DMS53 treated with DMSO at 0.1 percent for 48 hours (cell line): Measurements from ENCODE around the gene CHCHD6.
A peak's percentile ranks its signal among the peaks of the same experiment; 100 is the strongest.

Source experiments
- DNase-seq: peaks from one replicate; lab custom pipeline; 2025; ENCODE audit not compliant: unreplicated experiment; lab: John Stamatoyannopoulos, UW

Gene CHCHD6, protein sequence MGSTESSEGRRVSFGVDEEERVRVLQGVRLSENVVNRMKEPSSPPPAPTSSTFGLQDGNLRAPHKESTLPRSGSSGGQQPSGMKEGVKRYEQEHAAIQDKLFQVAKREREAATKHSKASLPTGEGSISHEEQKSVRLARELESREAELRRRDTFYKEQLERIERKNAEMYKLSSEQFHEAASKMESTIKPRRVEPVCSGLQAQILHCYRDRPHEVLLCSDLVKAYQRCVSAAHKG

DNA sequence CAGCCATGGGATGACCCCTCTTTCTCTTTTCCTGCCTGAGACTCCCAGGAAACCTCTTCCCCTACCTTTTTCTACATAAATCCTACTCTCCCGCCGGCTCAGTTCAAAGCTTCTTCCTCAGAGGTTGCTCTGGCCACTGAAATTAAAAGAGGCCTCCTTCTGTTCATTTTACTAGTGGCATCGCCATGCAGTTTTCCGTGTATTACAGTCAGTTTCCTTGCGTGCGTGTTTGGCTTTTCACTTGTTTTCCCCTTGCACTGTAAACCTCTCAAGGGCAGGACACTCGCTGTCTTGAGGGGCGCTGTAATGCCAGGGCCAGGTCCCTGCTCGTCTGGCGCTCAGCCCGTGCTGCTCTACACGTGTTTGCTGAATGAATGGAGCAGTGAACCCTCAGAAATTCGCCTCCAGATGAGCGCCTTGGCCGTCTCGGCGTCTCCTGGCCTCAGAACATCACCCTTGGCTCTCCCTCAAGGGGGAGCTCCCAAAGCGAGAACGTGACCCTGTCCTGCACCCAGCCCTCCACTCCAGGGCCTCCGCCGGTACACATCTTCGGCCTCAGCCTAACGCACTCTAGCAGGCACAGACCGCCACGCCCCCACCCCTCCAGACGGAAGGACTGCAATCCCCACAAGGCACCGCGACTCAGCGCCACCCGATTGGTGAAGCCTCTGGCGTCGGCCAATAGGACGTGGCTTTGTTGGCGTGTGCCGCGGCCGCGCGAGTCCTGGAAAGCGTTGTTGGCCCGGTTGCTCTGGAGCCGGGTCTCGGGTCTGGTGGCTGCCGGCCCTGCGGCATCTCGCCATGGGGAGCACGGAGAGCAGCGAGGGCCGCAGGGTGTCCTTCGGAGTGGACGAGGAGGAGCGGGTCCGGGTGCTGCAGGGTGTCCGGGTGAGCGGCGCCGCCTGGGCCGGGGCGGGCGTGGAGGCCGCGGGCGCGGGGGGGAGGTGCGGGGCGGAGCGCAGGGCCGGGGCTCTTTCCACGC, at the start of gene CHCHD6:
CHCHD6 (plus strand) TSS at position 729 of the 982 bp plus-strand sequence; CDS start at position 802, 73 bp downstream.
- DNase-seq, result peak; percentile 74

DNA sequence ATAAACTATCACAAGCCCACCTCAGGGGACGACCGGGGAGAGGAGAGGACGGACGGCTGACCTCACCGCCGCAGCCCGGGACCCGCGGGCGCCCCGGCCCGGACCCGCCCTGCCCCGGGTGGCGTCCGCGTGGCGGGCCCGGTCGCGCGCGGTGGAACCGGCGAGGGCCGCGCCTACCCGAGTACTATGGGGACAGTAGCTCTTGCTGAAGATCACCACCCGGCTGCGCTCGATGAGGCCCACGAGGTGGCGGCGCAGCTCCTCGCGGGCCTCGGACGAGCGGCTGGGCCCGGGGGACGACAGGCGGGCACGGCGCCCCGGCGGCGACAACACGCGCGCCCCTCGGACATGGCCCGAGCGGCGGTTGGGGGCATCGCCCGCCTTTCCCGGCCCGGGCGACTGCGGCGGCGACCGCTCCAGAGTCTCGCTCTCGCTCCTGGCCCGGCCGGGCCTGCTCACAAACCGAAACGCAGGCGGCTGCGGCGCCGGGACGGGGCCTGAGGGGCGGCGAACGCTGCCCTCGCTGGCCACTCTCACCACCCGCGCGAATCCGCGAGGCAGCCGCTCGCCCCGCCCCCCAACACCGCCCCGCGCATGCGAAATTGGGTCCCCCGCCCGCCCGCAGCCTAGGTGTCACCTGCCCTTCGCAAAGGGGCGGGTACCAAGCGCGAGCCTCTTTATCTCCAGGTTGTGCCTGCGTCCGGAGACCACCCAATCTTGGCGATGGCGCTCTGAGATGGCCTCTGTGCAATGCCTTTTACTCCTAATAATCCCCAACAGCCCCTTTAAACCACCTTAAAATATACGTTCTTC, 49.3 kb upstream of the CHCHD6 start, which contains the start of gene TXNRD3:
TXNRD3 (minus strand) TSS at position 554 of the 813 bp plus-strand sequence.
- DNase-seq, result peak; percentile 55

DNA sequence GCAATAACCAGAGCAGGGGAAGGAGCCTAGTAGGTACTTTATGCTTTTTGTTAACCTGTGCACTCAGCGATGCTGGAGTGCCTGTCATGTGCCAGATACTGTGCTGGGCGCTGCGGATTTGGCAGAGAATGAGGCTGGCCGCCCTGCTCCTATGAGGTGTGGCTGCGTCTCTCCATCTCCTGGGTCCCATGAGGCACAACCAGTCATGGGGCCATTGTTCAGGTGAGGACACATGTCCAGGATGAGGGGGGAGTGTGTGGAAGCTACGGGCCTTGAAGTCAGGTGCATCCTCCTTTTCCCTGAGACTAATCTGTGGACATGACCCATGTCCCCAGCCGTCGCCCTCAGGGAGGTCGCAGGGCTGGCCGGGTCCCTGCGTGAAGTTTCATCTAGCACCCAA, 48.2 kb upstream of the CHCHD6 start:
- no peak for DNase-seq

DNA sequence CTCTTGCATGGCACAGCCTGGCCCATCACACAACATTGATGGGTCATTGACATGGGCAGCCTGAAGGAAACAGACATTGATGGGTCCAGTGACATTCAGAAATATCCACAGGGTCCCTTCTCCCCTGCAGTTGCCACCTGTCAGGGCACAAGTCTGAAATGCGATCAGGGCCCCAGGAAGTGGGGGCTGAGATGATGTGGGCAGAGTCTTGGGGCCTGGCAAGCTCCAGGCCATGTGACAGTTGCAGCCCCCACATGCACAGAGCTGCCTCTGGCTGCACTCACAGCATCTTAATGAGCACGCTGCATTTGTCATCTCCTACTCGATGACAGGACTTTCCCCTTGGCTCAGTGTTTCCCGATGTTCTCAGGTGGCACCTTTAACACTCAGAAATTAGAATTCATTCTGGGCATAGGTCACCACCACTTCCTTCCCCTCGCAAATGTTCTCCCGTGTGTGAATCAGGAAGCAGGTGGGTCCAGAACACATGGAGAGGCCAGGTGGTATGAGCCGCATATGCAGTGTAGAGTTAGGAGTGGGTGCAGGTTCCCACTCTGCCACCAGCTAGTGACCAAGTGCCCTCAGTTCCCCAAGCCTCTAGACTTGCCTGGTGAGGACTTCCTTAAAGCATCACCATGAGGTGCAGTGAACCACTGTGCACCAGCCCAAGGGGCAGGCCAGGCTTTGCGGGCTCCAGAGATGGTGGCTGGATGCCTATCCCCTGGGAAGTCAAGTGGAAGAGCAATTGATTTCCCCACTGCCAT, 47.5 kb upstream of the CHCHD6 start:
- no peak for DNase-seq

DNA sequence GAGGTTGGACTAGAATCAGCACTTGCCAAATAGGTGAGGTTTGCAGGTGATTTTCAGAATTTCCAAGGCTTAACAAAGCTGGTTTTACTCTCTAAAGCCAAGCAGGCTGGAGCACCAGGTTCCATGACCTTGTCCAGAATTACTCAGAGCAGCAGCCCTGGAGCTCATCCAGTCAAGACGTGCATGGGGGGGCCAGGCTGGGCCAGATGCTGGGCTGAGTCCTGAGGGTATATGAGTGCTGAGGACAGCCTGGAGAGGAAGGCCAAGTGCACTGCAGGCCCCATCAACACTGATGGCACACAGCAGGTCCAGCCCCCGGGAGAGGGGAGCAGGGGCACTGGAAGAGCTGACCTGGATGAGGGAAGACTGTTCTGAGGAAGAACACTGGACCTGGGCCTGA, 46.1 kb upstream of the CHCHD6 start:
- DNase-seq, result no peak

DNA sequence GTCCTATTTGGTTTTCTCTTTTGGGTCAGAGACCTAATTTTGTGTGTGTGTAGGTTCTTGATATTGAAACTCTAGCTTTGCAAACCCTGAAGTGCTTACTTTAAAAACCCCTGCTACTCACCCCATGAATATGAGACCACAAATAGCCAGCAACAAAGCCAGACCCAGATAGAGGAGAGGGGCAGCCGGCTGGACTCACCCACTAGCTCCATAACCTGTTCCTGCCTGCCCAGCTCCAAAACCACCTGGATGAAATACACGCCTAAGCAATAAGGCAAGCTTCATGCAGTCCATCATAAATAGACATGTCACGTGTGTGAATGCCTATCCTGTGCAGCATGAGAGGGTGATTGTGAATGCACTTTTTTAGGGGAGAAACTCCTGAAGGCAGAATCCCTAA, 45.5 kb upstream of the CHCHD6 start:
- DNase-seq, result no peak

DNA sequence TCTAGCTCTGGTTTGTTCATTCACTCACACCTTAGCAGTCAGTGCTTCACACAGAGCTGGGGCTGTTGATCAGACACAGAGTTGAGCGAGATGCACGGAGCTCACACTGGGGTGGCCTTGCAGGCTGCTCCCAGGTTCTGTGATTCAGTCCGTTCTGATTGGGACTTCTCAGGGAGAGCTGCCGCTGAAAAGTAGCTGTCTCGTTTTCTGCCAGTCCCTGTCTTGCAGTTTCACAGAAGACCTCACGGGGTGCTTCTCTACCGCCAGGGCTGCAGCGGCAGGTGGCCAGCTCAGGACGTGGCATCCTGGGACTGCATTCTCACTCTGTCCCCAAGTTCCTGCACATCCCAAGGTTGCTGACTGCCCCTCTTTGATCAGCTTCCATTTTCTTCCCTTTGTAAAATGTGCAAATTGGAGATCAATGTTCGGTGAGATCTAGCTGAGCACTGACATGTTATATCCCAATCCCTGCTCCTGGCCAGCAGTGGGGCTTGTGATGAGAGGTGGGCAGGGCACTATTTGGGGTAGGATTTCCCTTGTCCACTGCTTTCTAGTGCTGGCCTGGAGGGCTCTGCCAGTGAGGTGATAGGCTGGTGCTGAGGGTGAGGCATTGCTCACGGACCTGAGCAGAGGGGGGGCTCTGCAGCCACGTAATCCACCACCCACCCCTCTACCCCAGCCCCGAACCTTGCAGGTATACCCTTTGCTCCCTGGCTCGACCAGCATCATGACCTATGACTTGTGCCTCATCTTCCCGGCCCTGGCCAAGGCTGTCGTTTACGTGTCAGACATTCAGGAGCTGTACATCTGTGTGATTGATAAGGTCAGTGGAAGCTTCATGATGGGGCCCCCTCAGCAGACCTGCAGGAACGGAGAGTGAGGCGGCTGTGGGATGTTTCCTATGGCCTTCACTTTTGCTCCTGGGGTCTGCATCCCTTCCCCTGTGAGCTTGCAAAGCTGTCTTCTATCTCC, 43.8 kb upstream of the CHCHD6 start:
- no peak for DNase-seq

DNA sequence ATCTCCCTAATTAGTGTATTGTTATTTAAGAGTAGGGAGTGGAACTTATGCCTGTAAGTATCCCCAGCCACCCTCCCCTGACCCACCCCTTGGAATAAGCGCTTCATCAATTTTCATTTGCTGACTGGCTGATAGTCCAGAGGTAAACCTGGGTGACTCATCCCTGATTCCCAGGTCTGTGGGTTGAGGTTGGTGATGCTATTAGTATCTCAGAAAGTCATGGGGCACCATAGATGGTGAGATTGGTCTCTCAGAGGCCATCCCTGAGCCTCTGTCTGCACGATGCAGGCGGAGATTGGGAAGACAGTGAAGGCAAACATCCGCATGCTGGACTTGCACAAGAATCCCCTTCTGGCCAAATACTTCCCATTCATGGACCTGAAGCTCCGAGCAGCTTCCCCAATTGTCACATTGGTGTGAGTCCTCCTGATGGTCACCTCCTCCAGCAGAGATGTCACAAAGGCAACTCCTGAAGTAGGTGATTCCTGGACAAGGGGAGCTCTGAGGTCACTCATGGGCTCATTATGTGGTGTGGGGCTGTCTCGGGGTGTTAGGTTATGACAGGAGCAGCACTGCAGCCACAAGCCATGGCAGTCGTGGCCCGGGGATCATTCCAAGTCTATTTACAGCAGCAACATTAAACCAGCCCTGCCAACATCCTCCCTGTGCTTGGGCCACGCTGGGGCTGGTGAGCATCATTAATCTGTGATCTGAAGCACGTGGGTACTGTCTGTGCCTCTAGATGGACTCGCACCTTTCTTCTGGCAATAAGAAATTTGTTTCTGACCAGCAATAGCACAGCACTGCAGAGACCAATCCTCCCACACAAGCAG, 42.3 kb upstream of the CHCHD6 start:
- DNase-seq, result no peak

DNA sequence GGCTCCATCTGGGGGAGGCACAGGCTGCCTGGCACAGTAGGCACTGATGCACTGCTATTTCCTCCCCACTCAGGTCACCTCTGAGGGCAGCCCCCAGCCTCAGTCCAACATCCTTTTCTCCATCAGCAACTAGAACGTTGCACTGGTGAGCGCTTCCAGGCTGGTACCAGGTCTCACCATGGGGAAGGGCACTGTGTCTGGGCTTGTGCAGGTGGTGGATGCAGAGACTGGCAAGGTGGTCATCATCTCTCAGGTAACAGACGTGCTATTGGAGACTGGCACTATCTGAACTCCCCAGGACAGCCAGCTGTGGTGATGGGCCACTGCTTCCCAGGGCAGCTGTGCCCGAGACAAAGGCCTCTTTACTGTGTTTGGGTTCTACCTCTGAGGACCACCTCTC, 40.8 kb upstream of the CHCHD6 start:
- no peak for DNase-seq

DNA sequence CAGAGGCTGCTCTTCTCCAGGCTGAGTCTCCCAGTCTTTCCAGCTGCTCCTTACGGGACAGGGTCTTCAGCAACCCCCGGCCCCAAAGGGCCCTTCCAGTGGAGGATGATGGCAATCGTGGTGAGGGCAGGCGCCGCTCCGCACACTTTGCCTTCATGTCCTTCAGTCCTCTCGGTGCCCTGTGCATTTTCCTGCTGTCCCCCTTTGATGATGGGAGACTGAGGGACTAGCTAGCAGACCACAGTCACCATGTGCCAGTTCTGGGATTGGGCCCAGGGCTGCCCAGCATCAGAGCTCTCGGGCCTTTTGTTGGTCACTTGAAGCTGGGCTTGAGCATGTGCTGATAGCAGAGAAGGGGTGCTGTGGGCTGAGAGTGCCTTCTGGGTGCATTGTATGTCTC, 40.3 kb upstream of the CHCHD6 start:
- DNase-seq, result no peak

DNA sequence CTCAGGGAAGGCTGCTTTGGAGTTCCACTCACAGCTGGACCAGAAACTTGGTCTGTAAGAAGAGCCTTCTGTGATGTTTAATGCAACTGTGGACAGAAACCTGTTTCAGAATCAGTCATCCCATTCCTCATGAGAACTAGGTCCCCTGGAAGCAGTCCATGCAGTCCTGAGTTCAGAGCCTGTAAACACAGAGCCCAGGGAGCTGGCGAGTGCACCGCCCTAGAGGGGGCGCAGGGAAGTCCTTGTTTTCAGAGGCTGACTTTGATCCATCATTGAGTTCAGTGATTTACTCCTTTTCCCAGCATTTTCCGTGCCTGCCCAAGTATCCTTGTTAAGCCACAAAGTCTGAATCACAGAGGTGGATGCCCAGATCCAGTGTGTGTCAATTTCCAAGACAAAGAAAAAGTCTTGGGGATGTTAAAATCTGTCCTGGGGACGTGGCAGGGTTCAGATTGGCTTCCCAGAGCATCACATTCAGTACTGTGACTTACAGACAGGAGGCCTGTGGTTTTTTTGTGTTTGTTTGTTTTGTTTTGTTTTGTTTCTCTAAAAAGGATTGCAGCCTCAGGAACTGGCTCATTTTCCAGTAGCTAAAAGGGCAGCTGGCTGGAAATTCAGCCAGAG, 39.3 kb upstream of the CHCHD6 start:
- DNase-seq, result no peak

DNA sequence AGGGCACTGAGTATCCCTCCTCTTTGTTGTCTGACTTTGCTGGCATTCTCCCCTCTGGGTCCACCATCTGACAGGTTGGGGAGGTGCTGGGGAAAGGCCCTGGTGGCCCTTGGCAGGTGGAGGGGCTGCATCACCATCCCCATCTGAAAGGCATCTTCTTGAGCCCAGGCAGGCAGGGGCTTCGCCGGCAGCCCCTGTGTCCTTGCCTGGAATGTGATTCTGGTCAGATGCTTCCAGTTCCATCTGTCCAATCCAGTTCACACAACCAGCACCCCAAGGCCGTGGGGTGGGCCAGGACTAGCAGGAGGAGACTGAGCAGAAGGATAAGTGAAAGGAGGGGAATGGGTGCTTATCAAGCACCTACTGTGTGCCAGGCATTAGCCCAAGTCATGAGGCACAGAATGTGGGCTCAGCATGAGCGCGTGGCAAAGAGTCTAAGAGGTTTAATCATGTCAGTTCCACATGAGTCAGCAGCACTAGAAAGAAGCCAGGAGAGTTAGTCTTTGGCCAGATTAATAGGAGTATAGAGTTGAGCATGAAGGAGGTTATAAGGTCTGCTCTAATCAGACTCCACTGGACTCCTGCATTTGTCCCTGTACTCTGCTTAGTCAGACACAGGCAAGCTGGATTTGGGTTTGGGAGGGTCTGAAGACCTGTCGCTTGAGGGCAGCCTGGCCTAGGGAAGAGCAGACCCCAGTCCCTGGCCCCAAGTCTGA, 38.7 kb upstream of the CHCHD6 start:
- DNase-seq, result no peak

DNA sequence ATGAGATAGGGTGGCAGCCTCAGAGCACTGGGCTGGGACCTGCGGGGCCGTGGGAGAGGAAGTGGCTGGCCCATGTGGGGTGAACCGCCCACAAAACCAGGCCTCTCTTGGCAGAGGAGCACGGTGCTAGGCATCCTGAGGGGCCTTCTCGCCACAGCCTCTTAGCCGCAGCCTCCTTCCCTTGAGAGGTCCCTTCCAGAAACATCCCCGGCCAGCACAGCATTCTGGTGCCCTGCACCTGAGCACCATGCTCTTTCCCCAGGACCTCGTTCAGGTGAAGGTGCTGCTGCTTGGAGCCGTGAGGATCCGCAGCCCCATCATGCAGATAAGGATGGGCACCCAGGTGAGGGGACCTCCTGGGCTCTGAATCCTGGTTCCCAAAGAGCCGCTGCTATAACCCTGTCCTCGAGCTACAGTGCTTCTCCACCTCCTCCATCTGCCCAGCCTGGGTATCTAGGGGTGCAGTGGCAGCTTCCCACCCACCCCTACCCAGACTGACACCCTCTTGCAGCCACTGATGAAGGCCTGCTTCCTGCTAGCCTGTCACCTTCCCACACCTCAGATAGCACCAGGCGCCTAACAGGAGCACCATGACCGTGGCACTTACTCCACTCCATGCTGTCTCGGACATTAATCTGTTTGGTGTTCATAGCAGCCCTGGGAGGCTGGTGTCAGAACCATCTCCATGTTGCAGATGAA, 37.9 kb upstream of the CHCHD6 start:
- DNase-seq, result no peak

DNA sequence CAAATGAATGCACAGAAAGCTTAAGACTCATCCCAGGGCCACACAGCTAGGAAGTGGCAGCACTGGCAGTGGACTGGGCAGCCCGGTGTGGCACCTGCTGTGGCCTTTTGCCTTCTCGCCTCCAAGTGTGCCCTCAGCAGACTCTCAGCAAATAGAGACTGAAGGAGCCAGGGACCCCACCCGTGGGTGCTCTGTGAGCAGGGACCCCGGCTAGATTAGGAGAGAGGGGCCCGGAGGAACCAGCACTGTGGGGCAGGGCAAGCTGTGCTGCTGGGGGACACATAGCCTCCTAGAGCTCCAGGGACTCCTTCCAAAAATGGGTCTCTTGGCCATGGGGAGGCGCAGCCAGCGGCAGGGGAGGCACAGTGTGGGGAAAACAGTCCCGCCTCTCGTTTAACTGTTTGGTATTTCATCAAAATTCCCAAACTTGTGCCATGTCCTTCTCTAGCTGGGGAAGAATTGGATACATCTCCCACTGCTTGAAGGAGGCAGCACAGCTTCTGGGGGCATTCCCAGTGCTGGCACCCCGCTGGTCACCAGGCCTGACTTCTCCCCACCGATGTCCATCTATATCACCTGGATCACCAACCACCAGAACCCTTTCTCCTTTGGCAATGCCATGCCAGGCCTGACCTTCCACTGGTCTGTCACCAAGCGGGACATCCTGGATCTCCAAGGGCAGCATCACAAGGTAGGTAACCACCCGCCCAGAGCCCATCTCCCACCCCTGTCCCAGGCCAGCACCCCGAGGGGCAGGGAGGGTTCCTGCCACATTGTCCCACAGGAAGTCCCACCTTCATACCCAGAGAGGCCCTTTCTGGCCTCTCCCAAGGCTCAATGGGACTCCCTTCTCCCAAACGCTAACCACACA, 37.1 kb upstream of the CHCHD6 start:
- no peak for DNase-seq

DNA sequence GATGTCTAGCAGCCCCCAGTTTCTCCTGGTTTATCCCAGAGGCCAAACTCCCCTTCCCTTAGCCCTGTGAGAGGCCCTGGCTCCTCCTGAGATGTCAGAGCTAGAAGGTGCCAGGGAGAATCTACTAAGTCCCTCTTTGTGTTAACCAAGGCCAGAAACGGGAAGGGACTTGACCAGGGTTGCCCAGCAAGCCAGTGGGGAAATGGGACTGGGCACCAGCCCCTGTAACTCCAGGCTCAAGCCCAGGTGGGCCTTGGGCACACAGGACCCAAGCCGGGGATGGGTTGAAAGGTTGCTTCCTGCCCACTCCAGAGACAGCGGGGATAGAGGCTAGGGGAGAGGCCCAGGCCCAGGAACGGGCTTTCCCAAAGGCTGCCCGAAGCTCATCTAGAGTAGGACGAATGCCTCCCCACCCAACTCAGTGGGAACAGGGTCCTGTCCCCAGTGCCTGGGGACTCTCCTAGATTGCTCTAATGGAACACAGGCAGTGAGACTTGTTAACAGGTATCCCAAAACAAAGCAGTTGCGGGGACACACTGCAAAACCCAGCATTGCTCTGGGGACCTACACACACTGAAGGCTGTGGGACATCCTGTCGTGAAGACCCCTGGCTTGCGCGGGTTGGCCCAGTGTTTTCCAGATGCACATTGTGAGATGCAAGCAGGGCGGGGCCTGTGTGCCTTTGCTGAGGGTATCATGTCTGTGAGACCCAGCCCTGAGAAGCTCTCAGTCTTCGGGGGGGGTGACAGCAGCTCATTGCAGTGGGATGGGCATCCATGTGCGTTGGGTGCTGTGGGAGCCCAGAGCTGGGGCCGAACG, 36.2 kb upstream of the CHCHD6 start:
- DNase-seq, result no peak
